HCT116 (cell line): ENCODE data around the gene G6PC3. TPM values are rescaled to one million over a fixed set of nuclear protein-coding genes. Genes with fewer than 3 reads are reported as not detected.

ENCODE experiments used
- ATAC-seq: fragments of 200-7000 bp; cut with Tn5 transposase; 2 replicates; pipeline ENCODE4 v1.9.1; 2020; ENCODE audit warnings: mild to moderate bottlenecking, moderate library complexity
- BruUV-seq: library from RNA; stranded (reverse); fragments of 400-500 nt; replicated peaks from 2 replicates; lab custom pipeline; 2021; lab: Mats Ljungman, UMichigan
- CTCF ChIA-PET: fragments of 300-600 bp; sonication (Branson Sonifier 250); formaldehyde crosslinking; loops from one replicate; lab custom pipeline; 2021; ENCODE audit warnings: antibody characterized with exemption; lab: Charles Lee
- POLR2A ChIA-PET: fragments of 300-600, 350-600 bp; sonication (Branson Sonifier 250); formaldehyde crosslinking; loops from one replicate; lab custom pipeline; 2021; ENCODE audit warnings: antibody characterized with exemption; lab: Charles Lee
- RAD21 ChIA-PET, 2 experiments: fragments of 300-600 bp; sonication (Branson Sonifier 250); formaldehyde crosslinking; loops; one replicate each; lab custom pipeline; 2023; ENCODE audit warnings: low total read pairs in 2 of 2; ENCODE audit not compliant: uncharacterized antibody in 2 of 2, unreplicated experiment in 2 of 2, low non-redundant PET in 1 of 2; lab: Charles Lee
- DNase-seq: peaks from one replicate; pipeline ENCODE4 v3.0.0-alpha.2; 2010; ENCODE audit warnings: low read depth, low spot score
- H2AFZ ChIP-seq: fragments of 200-600 bp; shearing (Covaris generic), sonication (generic); 2 replicates; pipeline ENCODE4 v1.6.1; 2017; ENCODE audit warnings: low read depth, mixed run types, mixed read lengths, antibody characterized with exemption, low read length; ENCODE audit not compliant: poor library complexity, severe bottlenecking
- H3K27ac ChIP-seq: 2 replicates; pipeline ENCODE4 v1.5.1; 2012; ENCODE audit warnings: low read depth, low read length
- H3K27me3 ChIP-seq: fragments of 200-600 bp; sonication (generic); 2 replicates; pipeline ENCODE4 v1.6.1; 2016; ENCODE audit warnings: mixed run types, low read length, mixed read lengths; ENCODE audit not compliant: insufficient read depth
- H3K36me3 ChIP-seq, 2 experiments: fragments of 200-500 bp in 1 of 2; fragments of 200-600 bp in 1 of 2; sonication (Bioruptor generic) in 1 of 2; sonication (generic) in 1 of 2; 2 replicates each; pipeline versions ENCODE4 v1.5.1 to v1.6.1; 2014 to 2016; ENCODE audit warnings: low read length in 2 of 2, inconsistent platforms in 1 of 2, mixed read lengths in 1 of 2, mixed run types in 1 of 2; ENCODE audit not compliant: insufficient read depth in 2 of 2, control insufficient read depth in 1 of 2
- H3K4me1 ChIP-seq, 2 experiments: fragments of 200-600 bp in 1 of 2; sonication (generic) in 1 of 2; 2 replicates each; pipeline versions ENCODE4 v1.5.1 to v1.6.1; 2012 to 2017; ENCODE audit warnings: low read length in 2 of 2, inconsistent platforms in 1 of 2, mild to moderate bottlenecking in 1 of 2, mixed read lengths in 1 of 2, mixed run types in 1 of 2, moderate library complexity in 1 of 2; ENCODE audit not compliant: insufficient read depth in 2 of 2, control insufficient read depth in 1 of 2
- H3K4me2 ChIP-seq: fragments of 200-600 bp; sonication (generic); 2 replicates; pipeline ENCODE4 v1.6.1; 2017; ENCODE audit warnings: mixed run types, low read length, mixed read lengths
- H3K4me3 ChIP-seq, 2 experiments: fragments of 200-600 bp in 1 of 2; sonication (generic) in 1 of 2; replicated peaks in 1 of 2; 2 replicates each; pipeline ENCODE4 v1.5.1; 2011 to 2016; ENCODE audit warnings: low read length in 2 of 2, control low read depth in 1 of 2, low read depth in 1 of 2, mild to moderate bottlenecking in 1 of 2, mixed read lengths in 1 of 2, mixed run types in 1 of 2
- H3K79me2 ChIP-seq: fragments of 200-600 bp; sonication (generic); 2 replicates; pipeline ENCODE4 v1.6.1; 2017; ENCODE audit warnings: mild to moderate bottlenecking, mixed run types, low read length, moderate library complexity, mixed read lengths; ENCODE audit not compliant: insufficient read depth
- H3K9ac ChIP-seq: fragments of 200-600 bp; sonication (generic); 2 replicates; pipeline ENCODE4 v1.6.1; 2016; ENCODE audit warnings: low read length, mixed read lengths
- H3K9me2 ChIP-seq: fragments of 200-600 bp; sonication (generic), shearing (Covaris generic); 2 replicates; pipeline ENCODE4 v1.6.1; 2017; ENCODE audit warnings: mixed run types, mild to moderate bottlenecking, moderate library complexity; ENCODE audit not compliant: insufficient read depth
- H3K9me3 ChIP-seq, 2 experiments: fragments of 200-500 bp in 1 of 2; fragments of 200-600 bp in 1 of 2; sonication (Bioruptor generic) in 1 of 2; sonication (generic) in 1 of 2; 2 replicates each; pipeline ENCODE4 v1.6.1; 2014 to 2017; ENCODE audit warnings: low read length in 2 of 2, mixed read lengths in 2 of 2, inconsistent platforms in 1 of 2, low read depth in 1 of 2, mild to moderate bottlenecking in 1 of 2, mixed run types in 1 of 2, moderate library complexity in 1 of 2; ENCODE audit not compliant: control insufficient read depth in 1 of 2, insufficient read depth in 1 of 2
- H4K20me1 ChIP-seq: fragments of 200-600 bp; sonication (generic), shearing (Covaris generic); 2 replicates; pipeline ENCODE4 v1.6.1; 2017; ENCODE audit warnings: mixed run types, mild to moderate bottlenecking, moderate library complexity; ENCODE audit not compliant: insufficient read depth
- EGR1 ChIP-seq: IDR thresholded peaks from 2 replicates; pipeline ENCODE4 v1.6.1; 2012; ENCODE audit warnings: low read depth
- JUND ChIP-seq: IDR thresholded peaks from 2 replicates; pipeline ENCODE4 v1.6.1; 2012
- SRF ChIP-seq: IDR thresholded peaks from 2 replicates; pipeline ENCODE4 v1.6.1; 2012; ENCODE audit warnings: low read depth
- ZFX ChIP-seq: fragments of 450-650 bp; IDR thresholded peaks from 2 replicates; pipeline ENCODE4 v1.6.1; 2017
- intact Hi-C: fragments of 100-400 bp; cut with micrococcal nuclease; formaldehyde crosslinking; loops from 2 replicates; pipeline ENCODE4 v1.10.0; 2022
- total RNA-seq: library from RNA; stranded (reverse); gene quantifications from one replicate; pipeline ENCODE4 v1.2.1, GENCODE V29; 2021; ENCODE audit not compliant: unreplicated experiment
- TF ChIP-seq, protein P1 (sequence below), 3 experiments: fragments of 200-600 bp in 1 of 3; sonication (generic) in 1 of 3; IDR thresholded peaks in 2 of 3; conservative IDR thresholded peaks in 1 of 3; 2 replicates each; pipeline ENCODE4 v1.5.1; 2012 to 2017; ENCODE audit warnings: low read depth in 2 of 3, low read length in 2 of 3, antibody characterized with exemption in 1 of 3, borderline replicate concordance in 1 of 3, control low read depth in 1 of 3, mild to moderate bottlenecking in 1 of 3, mixed read lengths in 1 of 3, mixed run types in 1 of 3, moderate library complexity in 1 of 3; ENCODE audit not compliant: insufficient read depth in 1 of 3
- TF ChIP-seq, protein P2 (sequence below): IDR thresholded peaks from 2 replicates; pipeline ENCODE4 v1.6.1; 2012

The G6PC3 gene
- total RNA-seq, 1 experiment from 2014 or later: 50.6 TPM

DNA sequence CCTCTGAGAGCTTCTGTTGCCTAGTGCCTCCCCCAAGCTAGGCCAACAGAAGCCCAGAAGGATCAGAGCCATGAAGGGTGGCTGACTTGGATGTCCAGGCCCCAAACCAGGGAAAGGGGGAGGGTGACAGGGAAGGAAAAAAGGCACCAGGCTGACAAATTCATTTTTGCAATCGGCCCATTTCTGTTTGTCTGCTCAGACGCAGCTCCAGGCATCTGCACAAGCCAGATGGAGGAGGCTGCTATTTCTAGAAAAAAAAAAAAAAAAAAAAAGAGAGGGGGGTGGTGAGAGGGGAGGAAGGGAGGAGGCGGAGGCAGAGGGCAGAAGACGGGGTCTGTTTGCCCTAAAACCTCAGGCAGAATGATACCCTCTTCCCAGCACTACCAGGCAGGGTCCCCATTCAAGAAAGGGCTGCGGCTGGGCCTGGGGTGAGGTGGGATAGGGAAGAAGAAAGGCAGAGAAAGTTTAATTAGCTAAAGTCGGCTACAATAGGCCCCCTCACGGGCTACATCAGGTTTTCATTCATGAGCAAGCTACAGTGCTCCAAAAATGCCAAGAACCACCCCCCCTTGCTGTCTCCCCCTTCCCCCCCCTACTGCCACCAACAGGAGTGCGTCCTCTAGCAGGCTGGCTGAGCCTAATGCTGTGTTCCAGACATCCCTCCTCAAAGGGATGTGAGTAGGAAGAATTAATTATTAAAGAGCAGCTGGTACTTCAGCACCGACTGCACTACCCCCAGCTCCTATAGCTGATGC lies 50.5 kb downstream of the G6PC3 start:
- no peak overlapping the region for H3K27ac ChIP-seq
- no peaks in the 10 kb centered on the region for H3K9me2 ChIP-seq
- no peaks in the 10 kb centered on the region for H3K36me3 ChIP-seq
- intact Hi-C loops: no loop called here
- no peak overlapping the region for H3K9ac ChIP-seq
- ChIA-PET CTCF (interaction anchor here (0.8 kb wide), 1 partner anchor 47 kb away, joined by 3 read pairs; no protein-coding TSS in a partner anchor), RAD21 (no interaction called here), POLR2A (no interaction called here)
- H4K20me1 ChIP-seq: no peaks in the 10 kb centered on the region
- no peak for TF ChIP-seq SRF
- TF ChIP-seq, protein P1, sequence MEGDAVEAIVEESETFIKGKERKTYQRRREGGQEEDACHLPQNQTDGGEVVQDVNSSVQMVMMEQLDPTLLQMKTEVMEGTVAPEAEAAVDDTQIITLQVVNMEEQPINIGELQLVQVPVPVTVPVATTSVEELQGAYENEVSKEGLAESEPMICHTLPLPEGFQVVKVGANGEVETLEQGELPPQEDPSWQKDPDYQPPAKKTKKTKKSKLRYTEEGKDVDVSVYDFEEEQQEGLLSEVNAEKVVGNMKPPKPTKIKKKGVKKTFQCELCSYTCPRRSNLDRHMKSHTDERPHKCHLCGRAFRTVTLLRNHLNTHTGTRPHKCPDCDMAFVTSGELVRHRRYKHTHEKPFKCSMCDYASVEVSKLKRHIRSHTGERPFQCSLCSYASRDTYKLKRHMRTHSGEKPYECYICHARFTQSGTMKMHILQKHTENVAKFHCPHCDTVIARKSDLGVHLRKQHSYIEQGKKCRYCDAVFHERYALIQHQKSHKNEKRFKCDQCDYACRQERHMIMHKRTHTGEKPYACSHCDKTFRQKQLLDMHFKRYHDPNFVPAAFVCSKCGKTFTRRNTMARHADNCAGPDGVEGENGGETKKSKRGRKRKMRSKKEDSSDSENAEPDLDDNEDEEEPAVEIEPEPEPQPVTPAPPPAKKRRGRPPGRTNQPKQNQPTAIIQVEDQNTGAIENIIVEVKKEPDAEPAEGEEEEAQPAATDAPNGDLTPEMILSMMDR (IDR thresholded peaks at IDR 0.05 in 2 of 3, conservative IDR thresholded peaks at IDR 0.05 in 1 of 3; ENCODE audit: borderline replicate concordance in 1 of 3, insufficient read depth in 1 of 3, low read depth in 2 of 3, low read length in 2 of 3): no peak
- TF ChIP-seq, protein P2, sequence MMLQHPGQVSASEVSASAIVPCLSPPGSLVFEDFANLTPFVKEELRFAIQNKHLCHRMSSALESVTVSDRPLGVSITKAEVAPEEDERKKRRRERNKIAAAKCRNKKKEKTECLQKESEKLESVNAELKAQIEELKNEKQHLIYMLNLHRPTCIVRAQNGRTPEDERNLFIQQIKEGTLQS: no peak
- no peak for TF ChIP-seq ZFX
- TF ChIP-seq JUND: no peak
- no peak for TF ChIP-seq EGR1
- H3K79me2 ChIP-seq: peaks cover 8% of the 10 kb centered on the region; the same call in 1 of the 2 replicates
- H3K9me3 ChIP-seq: no peaks in the 10 kb centered on the region
- no peak for DNase-seq
- no peak overlapping the region for H2AFZ ChIP-seq
- BruUV-seq: no TSS peak
- peak overlapping the region; percentile 82; the same call in 1 of the 2 replicates for H3K4me2 ChIP-seq
- H3K4me1 ChIP-seq: peaks cover 14 to 36% of the 10 kb centered on the region in 2 experiments
- no peak overlapping the region for H3K4me3 ChIP-seq
- no peaks in the 10 kb centered on the region for H3K27me3 ChIP-seq
- ATAC-seq: no peak
